Sigmoid colon (tissue), 4 donors: ENCODE data around the gene HIGD2B.
"Not testable (repeated sequence)": the region's sequence is repeated elsewhere in the genome, so short reads cannot be mapped to it uniquely, and the experiment has no call there.

ENCODE experiments used
- EP300 ChIP-seq, 4 donors: sonication (generic); formaldehyde crosslinking; IDR thresholded peaks; one replicate each; pipeline ENCODE4 v1.6.1; 2017; ENCODE audit warnings: antibody characterized with exemption in 4 of 4
- POLR2A ChIP-seq, 2 donors: fragments of 450-650 bp; IDR thresholded peaks; one replicate each; pipeline ENCODE4 v1.6.1; 2016; ENCODE audit warnings: antibody characterized with exemption in 2 of 2, mild to moderate bottlenecking in 2 of 2, moderate library complexity in 2 of 2
- POLR2AphosphoS5 ChIP-seq, 4 donors: sonication (generic); formaldehyde crosslinking; IDR thresholded peaks; one replicate each; pipeline ENCODE4 v1.6.1; 2017; ENCODE audit warnings: antibody characterized with exemption in 4 of 4
- TF ChIP-seq, protein P1 (sequence below), 4 experiments: fragments of 450-650 bp in 3 of 4; fragments of 200-600 bp in 1 of 4; IDR thresholded peaks; one replicate each; pipeline ENCODE4 v1.5.1; 2016 to 2019; ENCODE audit warnings: antibody characterized with exemption in 4 of 4, mild to moderate bottlenecking in 3 of 4, moderate library complexity in 2 of 4

- not testable (repeated sequence) for TF ChIP-seq POLR2AphosphoS5, POLR2A, EP300 (IDR thresholded peaks at IDR 0.05)
- TF ChIP-seq, protein P1, sequence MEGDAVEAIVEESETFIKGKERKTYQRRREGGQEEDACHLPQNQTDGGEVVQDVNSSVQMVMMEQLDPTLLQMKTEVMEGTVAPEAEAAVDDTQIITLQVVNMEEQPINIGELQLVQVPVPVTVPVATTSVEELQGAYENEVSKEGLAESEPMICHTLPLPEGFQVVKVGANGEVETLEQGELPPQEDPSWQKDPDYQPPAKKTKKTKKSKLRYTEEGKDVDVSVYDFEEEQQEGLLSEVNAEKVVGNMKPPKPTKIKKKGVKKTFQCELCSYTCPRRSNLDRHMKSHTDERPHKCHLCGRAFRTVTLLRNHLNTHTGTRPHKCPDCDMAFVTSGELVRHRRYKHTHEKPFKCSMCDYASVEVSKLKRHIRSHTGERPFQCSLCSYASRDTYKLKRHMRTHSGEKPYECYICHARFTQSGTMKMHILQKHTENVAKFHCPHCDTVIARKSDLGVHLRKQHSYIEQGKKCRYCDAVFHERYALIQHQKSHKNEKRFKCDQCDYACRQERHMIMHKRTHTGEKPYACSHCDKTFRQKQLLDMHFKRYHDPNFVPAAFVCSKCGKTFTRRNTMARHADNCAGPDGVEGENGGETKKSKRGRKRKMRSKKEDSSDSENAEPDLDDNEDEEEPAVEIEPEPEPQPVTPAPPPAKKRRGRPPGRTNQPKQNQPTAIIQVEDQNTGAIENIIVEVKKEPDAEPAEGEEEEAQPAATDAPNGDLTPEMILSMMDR (IDR thresholded peaks at IDR 0.05) = not testable (repeated sequence)
Measured at GRCh38 chr15:72725851-72726250, 39.9 kb upstream of the HIGD2B start.
